Activated naive CD8-positive, alpha-beta T cell treated with anti-CD3 and anti-CD28 coated beads, Interleukin-2, amount 50 U/mL, for 24 hours (primary cell): ENCODE data around the gene ABHD1.
"Not testable (repeated sequence)": the region's sequence is repeated elsewhere in the genome, so short reads cannot be mapped to it uniquely, and the experiment has no call there.

ENCODE experiments used
- ATAC-seq: fragments of 150-1000 bp; cut with Tn5 transposase; one replicate; pipeline ENCODE4 v1.10.0; 2021
- DNase-seq: peaks from one replicate; pipeline ENCODE4 v3.0.0; 2021
- H3K27ac Mint-ChIP-seq: one replicate; pipeline ENCODE4 v1.8.0; 2021; ENCODE audit warnings: mild to moderate bottlenecking, mixed read lengths
- H3K27me3 Mint-ChIP-seq: one replicate; pipeline ENCODE4 v1.8.0; 2021; ENCODE audit warnings: mixed read lengths
- H3K36me3 Mint-ChIP-seq: one replicate; pipeline ENCODE4 v1.8.0; 2021; ENCODE audit warnings: low read depth, mixed read lengths
- H3K4me1 Mint-ChIP-seq: one replicate; pipeline ENCODE4 v1.8.0; 2021; ENCODE audit warnings: mixed read lengths
- H3K4me3 Mint-ChIP-seq: one replicate; pipeline ENCODE4 v1.8.0; 2021; ENCODE audit warnings: mild to moderate bottlenecking, moderate library complexity, mixed read lengths
- H3K9me3 Mint-ChIP-seq: one replicate; pipeline ENCODE4 v1.8.0; 2021; ENCODE audit warnings: mixed read lengths

The ABHD1 gene

GRCh38 chr2:27117995-27118524, 5.6 kb upstream of the ABHD1 start:
- Mint-ChIP-seq H3K36me3 (no peaks in the 10 kb centered on the region), H3K27ac (no peak overlapping the region), H3K9me3 (no peaks in the 10 kb centered on the region), H3K4me1 (peaks cover 14% of the 10 kb centered on the region), H3K4me3 (peak overlapping the region; percentile 57), H3K27me3 (peaks cover 40% of the 10 kb centered on the region)
- no peak for ATAC-seq
- DNase-seq: no peak

- DNase-seq (peak; percentile 20), ATAC-seq (no peak)
- peaks cover 18% of the 10 kb centered on the region for H3K4me1 Mint-ChIP-seq
- H3K27me3 Mint-ChIP-seq: peaks cover 40% of the 10 kb centered on the region
- peak within 1 kb of the TSS; percentile 72 for H3K4me3 Mint-ChIP-seq
- no peaks in the 10 kb centered on the region for H3K36me3 Mint-ChIP-seq
- H3K9me3 Mint-ChIP-seq: no peaks in the 10 kb centered on the region
- H3K27ac Mint-ChIP-seq: peak within 1 kb of the TSS; percentile 71
Observed at GRCh38 chr2:27118525-27119329, 4.9 kb upstream of the ABHD1 start, which contains the start of gene CGREF1. TSS of gene CGREF1 (minus strand) at chr2:27119128. CDS start at chr2:27104366, 14,762 bp downstream.

GRCh38 chr2:27119330-27119670, 4.3 kb upstream of the ABHD1 start:
- not testable (repeated sequence) for H3K9me3 Mint-ChIP-seq, ATAC-seq, H3K36me3 Mint-ChIP-seq, DNase-seq
- H3K4me1 Mint-ChIP-seq: peaks cover 18% of the 10 kb centered on the region
- H3K27me3 Mint-ChIP-seq: peaks cover 40% of the 10 kb centered on the region
- peak overlapping the region; percentile 72 for H3K4me3 Mint-ChIP-seq
- peak overlapping the region; percentile 71 for H3K27ac Mint-ChIP-seq

GRCh38 chr2:27121906-27122305, 1.7 kb upstream of the ABHD1 start:
- Mint-ChIP-seq H3K27ac (no peak overlapping the region), H3K4me3 (no peak overlapping the region), H3K36me3 (no peaks in the 10 kb centered on the region), H3K9me3 (no peaks in the 10 kb centered on the region), H3K4me1 (peaks cover 18% of the 10 kb centered on the region), H3K27me3 (peaks cover 38% of the 10 kb centered on the region)
- no peak for DNase-seq
- ATAC-seq: no peak

GRCh38 chr2:27122791-27123190, 824 bp upstream of the ABHD1 start:
- H3K4me3 Mint-ChIP-seq: peak overlapping the region; percentile 78
- peaks cover 33% of the 10 kb centered on the region for H3K27me3 Mint-ChIP-seq
- H3K36me3 Mint-ChIP-seq: no peaks in the 10 kb centered on the region
- H3K9me3 Mint-ChIP-seq: no peaks in the 10 kb centered on the region
- peaks cover 18% of the 10 kb centered on the region for H3K4me1 Mint-ChIP-seq
- ATAC-seq (no peak), DNase-seq (no peak)
- no peak overlapping the region for H3K27ac Mint-ChIP-seq

GRCh38 chr2:27125104-27125503, 1.5 kb downstream of the ABHD1 start:
- no peak for DNase-seq
- H3K36me3 Mint-ChIP-seq: peaks cover 3% of the 10 kb centered on the region
- H3K4me3 Mint-ChIP-seq: no peak overlapping the region
- no peak overlapping the region for H3K27ac Mint-ChIP-seq
- H3K4me1 Mint-ChIP-seq: peaks cover 6% of the 10 kb centered on the region
- no peak for ATAC-seq
- H3K27me3 Mint-ChIP-seq: peaks cover 17% of the 10 kb centered on the region
- no peaks in the 10 kb centered on the region for H3K9me3 Mint-ChIP-seq

GRCh38 chr2:27126252-27126710, 2.7 kb downstream of the ABHD1 start:
- Mint-ChIP-seq H3K9me3 (no peaks in the 10 kb centered on the region), H3K4me3 (no peak overlapping the region), H3K27ac (no peak overlapping the region), H3K36me3 (peaks cover 9% of the 10 kb centered on the region), H3K27me3 (peaks cover 9% of the 10 kb centered on the region), H3K4me1 (peaks cover 6% of the 10 kb centered on the region)
- DNase-seq (no peak), ATAC-seq (no peak)

GRCh38 chr2:27127883-27128667, 4.5 kb downstream of the ABHD1 start:
- peaks cover 12% of the 10 kb centered on the region for H3K4me1 Mint-ChIP-seq
- DNase-seq: no peak
- no peak for ATAC-seq
- no peak overlapping the region for H3K4me3 Mint-ChIP-seq
- H3K36me3 Mint-ChIP-seq: peaks cover 16% of the 10 kb centered on the region
- H3K9me3 Mint-ChIP-seq: no peaks in the 10 kb centered on the region
- no peaks in the 10 kb centered on the region for H3K27me3 Mint-ChIP-seq
- H3K27ac Mint-ChIP-seq: no peak overlapping the region

GRCh38 chr2:27128668-27129571, 5.3 kb downstream of the ABHD1 start:
- Mint-ChIP-seq H3K36me3 (peaks cover 22% of the 10 kb centered on the region), H3K4me1 (peaks cover 16% of the 10 kb centered on the region), H3K27me3 (no peaks in the 10 kb centered on the region), H3K4me3 (no peak overlapping the region), H3K9me3 (no peaks in the 10 kb centered on the region), H3K27ac (no peak overlapping the region)
- DNase-seq (no peak), ATAC-seq (no peak)

GRCh38 chr2:27130396-27130795, 6.8 kb downstream of the ABHD1 start:
- peaks cover 2% of the 10 kb centered on the region for H3K27me3 Mint-ChIP-seq
- H3K36me3 Mint-ChIP-seq: peaks cover 24% of the 10 kb centered on the region
- peak overlapping the region; percentile 6 for H3K27ac Mint-ChIP-seq
- DNase-seq (no peak), ATAC-seq (no peak)
- no peaks in the 10 kb centered on the region for H3K9me3 Mint-ChIP-seq
- no peak overlapping the region for H3K4me3 Mint-ChIP-seq
- H3K4me1 Mint-ChIP-seq: peaks cover 25% of the 10 kb centered on the region

- Mint-ChIP-seq H3K4me1 (peaks cover 25% of the 10 kb centered on the region), H3K27ac (no peak overlapping the region), H3K36me3 (peaks cover 24% of the 10 kb centered on the region), H3K4me3 (no peak overlapping the region), H3K9me3 (no peaks in the 10 kb centered on the region), H3K27me3 (peaks cover 2% of the 10 kb centered on the region)
- ATAC-seq (no peak), DNase-seq (no peak)
Observed at GRCh38 chr2:27131429-27131828, 7.8 kb downstream of the ABHD1 start.

GRCh38 chr2:27133195-27133875, 9.7 kb downstream of the ABHD1 start:
- peak overlapping the region; percentile 96 for H3K27ac Mint-ChIP-seq
- DNase-seq: peak; percentile 27
- no peak for ATAC-seq

GRCh38 chr2:27133905-27134780, 10.5 kb downstream of the ABHD1 start, which contains the start of gene PREB:
TSS of gene PREB (minus strand) at chr2:27134636. CDS start at chr2:27134421, 215 bp downstream.
- Mint-ChIP-seq H3K36me3 (peaks cover 24% of the 10 kb centered on the region), H3K4me1 (peaks cover 25% of the 10 kb centered on the region), H3K9me3 (no peaks in the 10 kb centered on the region), H3K27ac (peak within 1 kb of the TSS; percentile 96), H3K4me3 (peak within 1 kb of the TSS; percentile 94), H3K27me3 (peaks cover 2% of the 10 kb centered on the region)
- ATAC-seq (peak; percentile 90), DNase-seq (peak; percentile 100)

More at GRCh38 chr2:27133195-27133875, 9.7 kb downstream of the ABHD1 start:
- H3K36me3 Mint-ChIP-seq: peaks cover 24% of the 10 kb centered on the region
- H3K4me3 Mint-ChIP-seq: peak overlapping the region; percentile 94
- H3K27me3 Mint-ChIP-seq: peaks cover 2% of the 10 kb centered on the region
- no peaks in the 10 kb centered on the region for H3K9me3 Mint-ChIP-seq
- H3K4me1 Mint-ChIP-seq: peaks cover 25% of the 10 kb centered on the region
